Small intestine (tissue), 7 donors: Measurements from ENCODE around the gene INPP4B. TPM values are rescaled to one million over a fixed set of nuclear protein-coding genes. Genes with fewer than 3 reads are reported as not detected.
"Not testable (repeated sequence)": the region's sequence is repeated elsewhere in the genome, so short reads cannot be mapped to it uniquely, and the experiment has no call there.

Experiments used
- DNase-seq, 2 donors: peaks; one replicate each; pipeline versions ENCODE4 v3.0.0 to v3.0.0-alpha.2; 2013
- FAIRE-seq: peaks from 2 replicates; lab custom pipeline; 2012; peaks lifted over from hg19 to GRCh38; lab: Jason Lieb, UNC
- H3K27ac ChIP-seq, 3 donors: one replicate each; pipeline ENCODE4 v1.5.1; 2013; ENCODE audit warnings: low read length in 2 of 3, mild to moderate bottlenecking in 2 of 3, control low read depth in 1 of 3, inconsistent platforms in 1 of 3, low read depth in 1 of 3, moderate library complexity in 1 of 3
- H3K27me3 ChIP-seq, 3 donors: one replicate each; pipeline ENCODE4 v1.6.1; 2013; ENCODE audit warnings: low read length in 3 of 3, inconsistent platforms in 1 of 3; ENCODE audit not compliant: control insufficient read depth in 3 of 3, insufficient read depth in 3 of 3
- H3K36me3 ChIP-seq, 3 donors: one replicate each; pipeline ENCODE4 v1.6.1; 2013; ENCODE audit warnings: low read length in 3 of 3, inconsistent platforms in 1 of 3, low read depth in 1 of 3, mild to moderate bottlenecking in 1 of 3, moderate library complexity in 1 of 3; ENCODE audit not compliant: control insufficient read depth in 3 of 3, insufficient read depth in 2 of 3
- H3K4me1 ChIP-seq, 3 donors: one replicate each; pipeline ENCODE4 v1.6.1; 2013; ENCODE audit warnings: low read length in 2 of 3, inconsistent platforms in 1 of 3, low read depth in 1 of 3, mild to moderate bottlenecking in 1 of 3, moderate library complexity in 1 of 3; ENCODE audit not compliant: control insufficient read depth in 3 of 3, insufficient read depth in 2 of 3
- H3K4me3 ChIP-seq, 3 donors: one replicate each; pipeline ENCODE4 v1.5.1; 2013; ENCODE audit warnings: low read length in 3 of 3, control low read depth in 1 of 3, inconsistent platforms in 1 of 3, low read depth in 1 of 3, mild to moderate bottlenecking in 1 of 3, moderate library complexity in 1 of 3
- H3K9me3 ChIP-seq, 2 donors: one replicate each; pipeline ENCODE4 v1.6.1; 2013; ENCODE audit warnings: low read depth in 1 of 2, low read length in 1 of 2; ENCODE audit not compliant: control insufficient read depth in 2 of 2, insufficient read depth in 1 of 2
- WGBS, 3 donors: extraction: QIAGEN DNeasy Blood & Tissue Kit; methylation state at CpG; one replicate each; pipeline ENCODE4 v1.1.7; 2013; 5-methylcytosine and 5-hydroxymethylcytosine counted together
- polyA plus RNA-seq, 4 donors: library from polyadenylated mRNA; stranded (reverse) in 3 of 4; unstranded in 1 of 4; fragments of 200-250 nt in 3 of 4; fragments of 120-200 nt in 1 of 4; gene quantifications; one replicate each; pipeline versions ENCODE4 v1.2.1 to v1.2.3, GENCODE V29; 2013
- donor health status: healthy with polysubstance abuse.
- donor health status: control.
- donor health status: control.
- donor health status: Bipolar disorder and iron deficiency.
- donor health status: healthy.

Gene INPP4B
- polyA plus RNA-seq, 4 donors: 2.7 to 6.6 (median 4.2) TPM

DNA sequence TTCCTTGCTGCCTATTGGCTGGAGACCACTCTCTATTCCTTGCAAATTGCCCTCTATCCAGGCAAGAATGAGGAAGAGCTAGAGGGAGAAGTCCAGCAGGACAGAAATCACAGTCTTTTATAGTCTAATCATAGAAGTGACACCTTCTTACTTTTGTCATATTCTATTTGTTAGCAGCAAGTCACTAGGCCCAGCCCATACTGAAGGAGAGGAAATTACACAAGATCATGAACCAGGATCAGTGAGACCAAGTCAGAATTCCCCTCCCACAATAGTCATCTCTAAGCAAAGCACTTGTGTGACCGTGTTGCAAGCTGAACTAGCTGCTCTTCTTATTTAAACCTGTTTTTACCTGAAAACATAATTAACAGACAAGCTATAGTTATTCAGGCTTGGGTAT, 317.7 kb downstream of the INPP4B start:
- WGBS, 3 donors: 70 to 90% (median 71%) methylated on average over 1 of the region's 1 CpG
- no peaks in the 10 kb centered on the region for H3K9me3 ChIP-seq
- FAIRE-seq: no peak
- no peaks in the 10 kb centered on the region for H3K27me3 ChIP-seq
- H3K36me3 ChIP-seq: no peaks in the 10 kb centered on the region
- no peak for DNase-seq
- no peak overlapping the region for H3K4me3 ChIP-seq
- peaks cover 0 to 3% (median 0%) of the 10 kb centered on the region in 3 donors for H3K4me1 ChIP-seq
- no peak overlapping the region for H3K27ac ChIP-seq

GRCh38 chr4:142523111-142523510, 323.0 kb downstream of the INPP4B start:
- no peaks in the 10 kb centered on the region for H3K36me3 ChIP-seq
- DNase-seq (no peak), FAIRE-seq (no peak)
- no peak overlapping the region for H3K27ac ChIP-seq
- no peaks in the 10 kb centered on the region for H3K4me1 ChIP-seq
- H3K9me3 ChIP-seq: no peaks in the 10 kb centered on the region
- WGBS, 3 donors: 80 to 91% (median 85%) methylated on average over 3 of the region's 3 CpGs
- no peaks in the 10 kb centered on the region for H3K27me3 ChIP-seq
- no peak overlapping the region for H3K4me3 ChIP-seq

- Histone ChIP-seq H3K9me3 (no peaks in the 10 kb centered on the region), H3K36me3 (no peaks in the 10 kb centered on the region), H3K4me1 (no peaks in the 10 kb centered on the region), H3K4me3 (no peak overlapping the region), H3K27ac (no peak overlapping the region), H3K27me3 (no peaks in the 10 kb centered on the region)
- no peak for FAIRE-seq
- DNase-seq: peak in 1 of 2 donors; percentile 6
These were observed 326.8 kb downstream of the INPP4B start for GRCh38 chr4:142519342-142519741.

DNA sequence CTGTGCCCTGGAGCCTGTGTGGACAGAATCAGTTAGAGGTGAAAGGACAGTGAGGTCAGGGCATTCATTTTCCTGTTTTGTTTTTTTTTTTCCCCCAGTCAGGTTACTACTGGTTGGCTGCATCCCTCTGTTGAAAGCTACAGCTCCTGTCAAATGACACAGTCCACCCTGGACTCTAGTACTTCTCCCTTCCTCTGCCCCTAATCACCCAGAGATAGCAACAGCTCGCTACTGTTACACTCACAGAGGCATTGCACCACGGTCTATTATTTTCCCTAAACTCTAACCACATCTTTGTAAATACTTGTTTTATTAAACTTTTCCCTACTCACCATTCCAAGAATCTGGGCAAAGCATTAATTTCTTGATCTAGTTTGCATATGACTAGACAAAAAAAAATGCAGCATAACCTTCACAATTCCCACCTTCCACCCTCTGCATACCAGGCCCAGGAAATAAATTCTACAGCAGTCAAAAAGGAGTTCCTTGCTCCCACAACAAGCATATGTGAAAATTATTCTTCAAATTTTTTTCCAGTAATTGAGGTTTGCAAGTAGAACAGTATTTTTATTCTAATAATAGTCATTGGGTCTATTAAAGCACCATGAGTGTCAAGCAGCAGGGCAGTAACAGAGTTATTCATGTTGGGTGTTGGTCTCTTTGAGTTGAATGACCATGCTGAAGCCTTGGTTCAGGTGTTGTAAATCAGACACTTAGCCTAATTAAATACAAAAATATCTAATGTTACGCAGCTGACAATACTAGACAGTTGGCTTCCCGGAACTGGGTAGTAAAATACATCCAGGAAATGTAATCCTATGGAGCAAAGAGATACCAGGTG, 329.2 kb downstream of the INPP4B start:
- Histone ChIP-seq H3K27me3 (no peaks in the 10 kb centered on the region), H3K4me3 (no peak overlapping the region), H3K4me1 (no peaks in the 10 kb centered on the region), H3K36me3 (no peaks in the 10 kb centered on the region), H3K9me3 (no peaks in the 10 kb centered on the region), H3K27ac (peak overlapping the region in 1 of 3 donors; percentile 23)
- FAIRE-seq: no peak
- peak in 1 of 2 donors; percentile 46 for DNase-seq
- 85 to 91% (median 87%) methylated on average over 4 of the region's 4 CpGs for WGBS, 3 donors

GRCh38 chr4:142512161-142512560, 333.9 kb downstream of the INPP4B start:
- H3K27ac ChIP-seq: no peak overlapping the region
- no peaks in the 10 kb centered on the region for H3K4me1 ChIP-seq
- no peaks in the 10 kb centered on the region for H3K27me3 ChIP-seq
- H3K36me3 ChIP-seq: no peaks in the 10 kb centered on the region
- WGBS, 3 donors: 79 to 91% (median 86%) methylated on average over 1 of the region's 1 CpG
- no peak overlapping the region for H3K4me3 ChIP-seq
- DNase-seq (no peak), FAIRE-seq (no peak)
- no peaks in the 10 kb centered on the region for H3K9me3 ChIP-seq

DNA sequence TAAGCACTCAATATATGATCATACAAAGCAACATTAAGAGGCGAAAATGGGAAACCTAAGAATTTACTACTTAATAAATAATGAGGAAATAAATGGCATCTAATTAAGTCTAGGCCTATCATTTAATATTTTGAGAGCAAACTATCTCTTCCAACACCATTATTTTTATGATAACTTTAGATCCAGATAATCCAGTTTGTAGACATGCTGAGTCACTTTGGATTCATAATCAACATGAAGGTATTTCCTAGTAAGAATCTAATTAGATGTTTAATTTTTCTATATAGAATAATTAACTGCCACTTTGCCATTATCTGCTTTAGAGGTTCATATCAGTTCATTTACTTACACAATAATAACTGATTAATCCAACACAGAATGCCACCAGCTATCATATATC, 336.2 kb downstream of the INPP4B start:
- no peak for DNase-seq
- no peak overlapping the region for H3K27ac ChIP-seq
- no peak overlapping the region for H3K4me3 ChIP-seq
- H3K27me3 ChIP-seq: no peaks in the 10 kb centered on the region
- H3K9me3 ChIP-seq: no peaks in the 10 kb centered on the region
- FAIRE-seq: no peak
- H3K36me3 ChIP-seq: no peaks in the 10 kb centered on the region
- H3K4me1 ChIP-seq: no peaks in the 10 kb centered on the region
- 95 to 100% (median 95%) methylated on average over 1 of the region's 1 CpG for WGBS, 3 donors

- DNase-seq, H3K27ac ChIP-seq, H3K9me3 ChIP-seq, H3K36me3 ChIP-seq, H3K27me3 ChIP-seq, FAIRE-seq, H3K4me1 ChIP-seq, H3K4me3 ChIP-seq: not testable (repeated sequence)
- WGBS, 3 donors: 87 to 93% (median 92%) methylated on average over 2 of the region's 2 CpGs
These were observed 336.7 kb downstream of the INPP4B start for GRCh38 chr4:142509381-142509780.

GRCh38 chr4:142500966-142501365, 345.1 kb downstream of the INPP4B start:
- Histone ChIP-seq H3K4me3 (no peak overlapping the region), H3K36me3 (no peaks in the 10 kb centered on the region), H3K27me3 (no peaks in the 10 kb centered on the region), H3K27ac (peak overlapping the region in 1 of 3 donors; percentile 29), H3K4me1 (peaks cover 0 to 3% (median 0%) of the 10 kb centered on the region in 3 donors), H3K9me3 (no peaks in the 10 kb centered on the region)
- peak; percentile 52 to 69 for DNase-seq
- WGBS, 3 donors: 26 to 62% (median 32%) methylated on average over 3 of the region's 3 CpGs
- no peak for FAIRE-seq

DNA sequence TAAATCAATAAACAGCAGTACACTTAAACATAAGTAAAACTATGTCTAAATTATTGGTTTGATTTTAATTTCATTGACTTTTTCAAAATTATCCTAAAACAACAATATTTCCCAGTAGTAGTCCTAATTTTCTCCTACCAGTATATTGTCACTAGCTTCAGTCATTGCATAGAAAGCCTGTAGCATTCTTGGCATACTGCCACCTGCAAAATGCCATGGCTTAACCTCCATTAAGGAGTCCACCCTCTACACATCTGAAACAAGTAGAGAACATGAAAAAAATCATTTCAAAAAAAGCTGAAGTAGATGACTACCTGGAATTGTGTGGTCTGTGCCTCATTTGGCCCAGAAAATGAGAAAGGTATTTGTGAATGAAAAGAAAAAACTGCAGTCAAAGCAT, 348.5 kb downstream of the INPP4B start:
- no peaks in the 10 kb centered on the region for H3K36me3 ChIP-seq
- no peaks in the 10 kb centered on the region for H3K27me3 ChIP-seq
- FAIRE-seq: no peak
- H3K9me3 ChIP-seq: no peaks in the 10 kb centered on the region
- peaks cover 0 to 3% (median 0%) of the 10 kb centered on the region in 3 donors for H3K4me1 ChIP-seq
- H3K27ac ChIP-seq: no peak overlapping the region
- H3K4me3 ChIP-seq: no peak overlapping the region
- no peak for DNase-seq
